ENCODE data around the gene EOLA2. TPM values are rescaled to one million over a fixed set of nuclear protein-coding genes. Genes with fewer than 3 reads are reported as not detected.

EOLA2 gene
- total and polyA plus RNA-seq, 9 of the 15 experiments (the other 6 are each of a cell fraction or from before 2014, with no cell fraction given): 27.7 to 61.5 (median 44.3) TPM

DNA sequence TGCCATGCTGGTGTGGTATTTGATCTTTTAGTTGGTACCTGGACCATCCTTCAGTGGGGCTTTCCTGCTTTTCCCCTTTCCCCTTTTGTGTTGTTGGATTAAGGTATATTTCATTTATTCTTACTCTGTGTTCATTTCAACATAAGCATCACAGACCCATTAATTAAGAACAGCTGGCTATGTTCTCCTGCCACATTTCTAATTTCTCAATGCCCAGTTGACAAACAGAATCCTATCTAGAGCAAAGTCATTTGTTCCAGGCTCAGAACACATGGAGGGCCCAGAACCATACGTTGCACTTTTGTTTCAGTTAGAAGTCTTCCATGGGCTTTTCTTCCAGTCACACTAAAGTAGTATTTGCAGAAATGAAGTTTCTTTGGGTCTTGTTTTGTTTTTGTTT, 46.1 kb upstream of the EOLA2 start:
- H3K9ac ChIP-seq (ENCODE audit: insufficient read depth in 1 of 2, low read depth in 2 of 2, low read length in 2 of 2): no peak overlapping the region
- H3K4me1 ChIP-seq (replicated peaks in 1 of 2; ENCODE audit: control insufficient read depth in 2 of 2, insufficient read depth in 2 of 2, low read length in 2 of 2): no peaks in the 10 kb centered on the region
- H3K9me1 ChIP-seq (ENCODE audit: control insufficient read depth, insufficient read depth, low read length): no peaks in the 10 kb centered on the region
- no peak overlapping the region for H3K4me2 ChIP-seq (ENCODE audit: insufficient read depth, low read length)
- H2AFZ ChIP-seq (ENCODE audit: low read depth, low read length): no peak overlapping the region
- H3K27ac ChIP-seq (ENCODE audit: extremely low read depth, low read depth, low read length): no peak overlapping the region
- FAIRE-seq: no peak
- H3K9me3 ChIP-seq (replicated peaks; ENCODE audit: control insufficient read depth, insufficient read depth, low read depth, low read length): no peaks in the 10 kb centered on the region
- no peak for ATAC-seq
- 17% methylated on average over 1 of the region's 1 CpG for WGBS (ENCODE audit: insufficient coverage, low coverage, missing lambda C conversion rate)
- no peak overlapping the region for H3K4me3 ChIP-seq
- H3K27me3 ChIP-seq (ENCODE audit: control insufficient read depth in 2 of 2, insufficient read depth in 2 of 2, low read length in 2 of 2): no peaks in the 10 kb centered on the region
- POLR2A ChIA-PET: interaction anchor here (1.3 kb wide), 1 partner anchor 11 kb away, joined by 3 read pairs; no protein-coding TSS in a partner anchor
- no peaks in the 10 kb centered on the region for H3K79me2 ChIP-seq (ENCODE audit: control insufficient read depth, insufficient read depth, low read length)
- in situ Hi-C loops (cut with MboI) (no loop called here), intact Hi-C loops (cut with micrococcal nuclease) (no loop called here)
- CTCF ChIA-PET (ENCODE audit: low intra/inter-chr PET ratio): no interaction called here
- no peak for DNase-seq (ENCODE audit: extremely low read depth in 1 of 4, low spot score in 3 of 4)
- H3K36me3 ChIP-seq (ENCODE audit: control insufficient read depth, insufficient read depth, low read length): no peaks in the 10 kb centered on the region
- BruUV-seq (replicated peaks): no TSS peak
- no peaks in the 10 kb centered on the region for H4K20me1 ChIP-seq (replicated peaks; ENCODE audit: control insufficient read depth, insufficient read depth, low read length)
- TF ChIP-seq, protein P1, sequence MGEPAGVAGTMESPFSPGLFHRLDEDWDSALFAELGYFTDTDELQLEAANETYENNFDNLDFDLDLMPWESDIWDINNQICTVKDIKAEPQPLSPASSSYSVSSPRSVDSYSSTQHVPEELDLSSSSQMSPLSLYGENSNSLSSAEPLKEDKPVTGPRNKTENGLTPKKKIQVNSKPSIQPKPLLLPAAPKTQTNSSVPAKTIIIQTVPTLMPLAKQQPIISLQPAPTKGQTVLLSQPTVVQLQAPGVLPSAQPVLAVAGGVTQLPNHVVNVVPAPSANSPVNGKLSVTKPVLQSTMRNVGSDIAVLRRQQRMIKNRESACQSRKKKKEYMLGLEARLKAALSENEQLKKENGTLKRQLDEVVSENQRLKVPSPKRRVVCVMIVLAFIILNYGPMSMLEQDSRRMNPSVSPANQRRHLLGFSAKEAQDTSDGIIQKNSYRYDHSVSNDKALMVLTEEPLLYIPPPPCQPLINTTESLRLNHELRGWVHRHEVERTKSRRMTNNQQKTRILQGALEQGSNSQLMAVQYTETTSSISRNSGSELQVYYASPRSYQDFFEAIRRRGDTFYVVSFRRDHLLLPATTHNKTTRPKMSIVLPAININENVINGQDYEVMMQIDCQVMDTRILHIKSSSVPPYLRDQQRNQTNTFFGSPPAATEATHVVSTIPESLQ (CRISPR knock-in tag; IDR thresholded peaks at IDR 0.05): no peak
- no peak for TF ChIP-seq ZNF12 (CRISPR knock-in tag; IDR thresholded peaks at IDR 0.05)
- TF ChIP-seq MXI1 (IDR thresholded peaks at IDR 0.05; ENCODE audit: low read depth, low read length): no peak
- TF ChIP-seq, protein P2, sequence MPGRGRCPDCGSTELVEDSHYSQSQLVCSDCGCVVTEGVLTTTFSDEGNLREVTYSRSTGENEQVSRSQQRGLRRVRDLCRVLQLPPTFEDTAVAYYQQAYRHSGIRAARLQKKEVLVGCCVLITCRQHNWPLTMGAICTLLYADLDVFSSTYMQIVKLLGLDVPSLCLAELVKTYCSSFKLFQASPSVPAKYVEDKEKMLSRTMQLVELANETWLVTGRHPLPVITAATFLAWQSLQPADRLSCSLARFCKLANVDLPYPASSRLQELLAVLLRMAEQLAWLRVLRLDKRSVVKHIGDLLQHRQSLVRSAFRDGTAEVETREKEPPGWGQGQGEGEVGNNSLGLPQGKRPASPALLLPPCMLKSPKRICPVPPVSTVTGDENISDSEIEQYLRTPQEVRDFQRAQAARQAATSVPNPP (IDR thresholded peaks at IDR 0.05; ENCODE audit: borderline replicate concordance, insufficient read depth, insufficient read length): no peak
- TF ChIP-seq CHD1 (IDR thresholded peaks at IDR 0.05; ENCODE audit: low read length): no peak
- TF ChIP-seq, protein P3, sequence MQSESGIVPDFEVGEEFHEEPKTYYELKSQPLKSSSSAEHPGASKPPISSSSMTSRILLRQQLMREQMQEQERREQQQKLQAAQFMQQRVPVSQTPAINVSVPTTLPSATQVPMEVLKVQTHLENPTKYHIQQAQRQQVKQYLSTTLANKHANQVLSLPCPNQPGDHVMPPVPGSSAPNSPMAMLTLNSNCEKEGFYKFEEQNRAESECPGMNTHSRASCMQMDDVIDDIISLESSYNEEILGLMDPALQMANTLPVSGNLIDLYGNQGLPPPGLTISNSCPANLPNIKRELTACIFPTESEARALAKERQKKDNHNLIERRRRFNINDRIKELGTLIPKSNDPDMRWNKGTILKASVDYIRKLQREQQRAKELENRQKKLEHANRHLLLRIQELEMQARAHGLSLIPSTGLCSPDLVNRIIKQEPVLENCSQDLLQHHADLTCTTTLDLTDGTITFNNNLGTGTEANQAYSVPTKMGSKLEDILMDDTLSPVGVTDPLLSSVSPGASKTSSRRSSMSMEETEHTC (IDR thresholded peaks at IDR 0.05): no peak
- TF ChIP-seq CBX1 (IDR thresholded peaks at IDR 0.05; ENCODE audit: low read depth): no peak
- no peak for TF ChIP-seq TARDBP (IDR thresholded peaks at IDR 0.05)
- TF ChIP-seq NELFE (IDR thresholded peaks at IDR 0.05; ENCODE audit: insufficient read depth, insufficient read length): no peak
- TF ChIP-seq, protein P4, sequence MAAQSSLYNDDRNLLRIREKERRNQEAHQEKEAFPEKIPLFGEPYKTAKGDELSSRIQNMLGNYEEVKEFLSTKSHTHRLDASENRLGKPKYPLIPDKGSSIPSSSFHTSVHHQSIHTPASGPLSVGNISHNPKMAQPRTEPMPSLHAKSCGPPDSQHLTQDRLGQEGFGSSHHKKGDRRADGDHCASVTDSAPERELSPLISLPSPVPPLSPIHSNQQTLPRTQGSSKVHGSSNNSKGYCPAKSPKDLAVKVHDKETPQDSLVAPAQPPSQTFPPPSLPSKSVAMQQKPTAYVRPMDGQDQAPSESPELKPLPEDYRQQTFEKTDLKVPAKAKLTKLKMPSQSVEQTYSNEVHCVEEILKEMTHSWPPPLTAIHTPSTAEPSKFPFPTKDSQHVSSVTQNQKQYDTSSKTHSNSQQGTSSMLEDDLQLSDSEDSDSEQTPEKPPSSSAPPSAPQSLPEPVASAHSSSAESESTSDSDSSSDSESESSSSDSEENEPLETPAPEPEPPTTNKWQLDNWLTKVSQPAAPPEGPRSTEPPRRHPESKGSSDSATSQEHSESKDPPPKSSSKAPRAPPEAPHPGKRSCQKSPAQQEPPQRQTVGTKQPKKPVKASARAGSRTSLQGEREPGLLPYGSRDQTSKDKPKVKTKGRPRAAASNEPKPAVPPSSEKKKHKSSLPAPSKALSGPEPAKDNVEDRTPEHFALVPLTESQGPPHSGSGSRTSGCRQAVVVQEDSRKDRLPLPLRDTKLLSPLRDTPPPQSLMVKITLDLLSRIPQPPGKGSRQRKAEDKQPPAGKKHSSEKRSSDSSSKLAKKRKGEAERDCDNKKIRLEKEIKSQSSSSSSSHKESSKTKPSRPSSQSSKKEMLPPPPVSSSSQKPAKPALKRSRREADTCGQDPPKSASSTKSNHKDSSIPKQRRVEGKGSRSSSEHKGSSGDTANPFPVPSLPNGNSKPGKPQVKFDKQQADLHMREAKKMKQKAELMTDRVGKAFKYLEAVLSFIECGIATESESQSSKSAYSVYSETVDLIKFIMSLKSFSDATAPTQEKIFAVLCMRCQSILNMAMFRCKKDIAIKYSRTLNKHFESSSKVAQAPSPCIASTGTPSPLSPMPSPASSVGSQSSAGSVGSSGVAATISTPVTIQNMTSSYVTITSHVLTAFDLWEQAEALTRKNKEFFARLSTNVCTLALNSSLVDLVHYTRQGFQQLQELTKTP (IDR thresholded peaks at IDR 0.05; ENCODE audit: low read depth in 1 of 2, partially characterized antibody in 2 of 2): no peak
- TF ChIP-seq ZNF551 (CRISPR knock-in tag; IDR thresholded peaks at IDR 0.05): no peak
- TF ChIP-seq, protein P5, sequence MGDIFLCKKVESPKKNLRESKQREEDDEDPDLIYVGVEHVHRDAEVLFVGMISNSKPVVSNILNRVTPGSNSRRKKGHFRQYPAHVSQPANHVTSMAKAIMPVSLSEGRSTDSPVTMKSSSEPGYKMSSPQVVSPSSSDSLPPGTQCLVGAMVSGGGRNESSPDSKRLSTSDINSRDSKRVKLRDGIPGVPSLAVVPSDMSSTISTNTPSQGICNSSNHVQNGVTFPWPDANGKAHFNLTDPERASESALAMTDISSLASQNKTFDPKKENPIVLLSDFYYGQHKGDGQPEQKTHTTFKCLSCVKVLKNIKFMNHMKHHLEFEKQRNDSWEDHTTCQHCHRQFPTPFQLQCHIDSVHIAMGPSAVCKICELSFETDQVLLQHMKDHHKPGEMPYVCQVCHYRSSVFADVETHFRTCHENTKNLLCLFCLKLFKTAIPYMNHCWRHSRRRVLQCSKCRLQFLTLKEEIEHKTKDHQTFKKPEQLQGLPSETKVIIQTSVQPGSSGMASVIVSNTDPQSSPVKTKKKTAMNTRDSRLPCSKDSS (IDR thresholded peaks at IDR 0.05; ENCODE audit: low read depth, partially characterized antibody): no peak

All from K562 (cell line).